NCI-H460 (cell line): ENCODE results near the gene FAXDC2. TPM values are rescaled to one million over a fixed set of nuclear protein-coding genes. Genes with fewer than 3 reads are reported as not detected.

Experiments
- DNase-seq: peaks from one replicate; pipeline ENCODE4 v3.0.0-alpha.2; 2016; ENCODE audit warnings: low read depth; ENCODE audit errors: extremely low read depth
- polyA plus RNA-seq: library from polyadenylated mRNA; depleted of rRNA; stranded (reverse); fragments of >200 nt; gene quantifications from 2 replicates; pipeline ENCODE4 v1.2.3, GENCODE V29; 2014; cell fraction: nucleus; rRNA removed
- total RNA-seq: library from RNA; depleted of rRNA; stranded (reverse); fragments of >200 nt; shearing (Covaris generic); gene quantifications from 2 replicates; pipeline ENCODE4 v1.2.3, GENCODE V29; 2014; rRNA removed

The FAXDC2 gene, protein sequence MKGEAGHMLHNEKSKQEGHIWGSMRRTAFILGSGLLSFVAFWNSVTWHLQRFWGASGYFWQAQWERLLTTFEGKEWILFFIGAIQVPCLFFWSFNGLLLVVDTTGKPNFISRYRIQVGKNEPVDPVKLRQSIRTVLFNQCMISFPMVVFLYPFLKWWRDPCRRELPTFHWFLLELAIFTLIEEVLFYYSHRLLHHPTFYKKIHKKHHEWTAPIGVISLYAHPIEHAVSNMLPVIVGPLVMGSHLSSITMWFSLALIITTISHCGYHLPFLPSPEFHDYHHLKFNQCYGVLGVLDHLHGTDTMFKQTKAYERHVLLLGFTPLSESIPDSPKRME
- total RNA-seq = not detected in 2 replicates
- not detected in 2 replicates for polyA plus RNA-seq

DNA sequence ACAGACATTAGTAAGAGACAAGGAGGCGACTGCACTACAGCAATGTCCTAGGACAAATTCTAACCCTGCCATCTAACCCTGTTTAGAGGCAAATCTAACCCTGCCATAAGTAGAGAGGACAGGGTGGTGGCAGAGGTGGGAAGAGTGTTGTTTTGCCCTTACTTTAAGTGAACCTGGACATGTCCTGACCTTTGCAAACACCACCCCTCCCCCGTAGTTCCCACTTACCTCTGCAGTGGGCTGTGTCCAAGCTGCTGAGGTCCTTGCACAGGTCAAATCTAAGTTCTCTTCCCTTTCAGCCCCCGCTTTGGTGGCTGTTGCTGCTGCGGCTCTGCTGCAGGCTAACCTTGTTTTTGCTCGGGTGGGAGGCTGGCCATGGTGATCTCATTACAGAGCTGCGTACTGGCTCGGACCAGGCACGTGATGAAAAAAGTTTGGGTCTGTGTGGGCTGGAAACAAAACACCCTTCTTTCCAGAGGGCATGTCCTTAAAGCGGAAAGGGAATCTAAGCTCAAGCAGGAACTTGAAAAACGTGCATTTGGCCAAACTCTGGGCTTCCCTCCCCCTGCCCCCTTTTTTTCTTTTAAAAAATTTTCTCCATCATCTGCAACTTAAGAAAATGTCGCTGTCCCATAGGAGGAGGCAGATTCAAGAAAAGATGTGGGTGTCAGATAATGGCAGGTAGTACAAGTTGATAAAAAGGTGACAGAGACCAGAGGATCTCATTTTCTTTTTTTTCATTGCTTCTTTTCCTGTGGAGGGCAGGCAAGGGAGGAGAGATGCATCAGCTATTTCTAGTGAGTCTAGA lies at the start of gene FAXDC2:
Gene FAXDC2 (minus strand): TSS at position 349 of the 808 bp plus-strand sequence. CDS start 12,425 bp downstream, outside the sequence.
- DNase-seq = no peak

DNA sequence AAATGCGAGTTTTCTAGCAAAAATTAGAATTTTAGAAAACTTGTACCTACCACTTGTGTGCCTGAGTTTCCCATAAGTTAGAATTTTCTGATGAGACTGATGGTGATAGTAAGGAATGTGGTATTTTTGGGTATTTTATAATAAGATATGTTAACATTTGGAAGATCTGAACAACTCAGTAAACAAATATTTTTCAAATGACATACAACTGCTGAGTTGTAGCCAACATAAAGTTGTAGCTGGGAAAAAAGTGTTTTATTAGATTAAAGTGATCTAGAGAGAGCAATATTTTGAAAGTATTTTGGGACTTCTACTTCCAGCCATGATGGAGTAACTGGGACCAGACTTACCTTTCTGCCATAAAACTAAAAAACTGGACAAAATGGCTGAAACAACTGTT lies 49.7 kb upstream of the FAXDC2 start:
- no peak for DNase-seq

DNA sequence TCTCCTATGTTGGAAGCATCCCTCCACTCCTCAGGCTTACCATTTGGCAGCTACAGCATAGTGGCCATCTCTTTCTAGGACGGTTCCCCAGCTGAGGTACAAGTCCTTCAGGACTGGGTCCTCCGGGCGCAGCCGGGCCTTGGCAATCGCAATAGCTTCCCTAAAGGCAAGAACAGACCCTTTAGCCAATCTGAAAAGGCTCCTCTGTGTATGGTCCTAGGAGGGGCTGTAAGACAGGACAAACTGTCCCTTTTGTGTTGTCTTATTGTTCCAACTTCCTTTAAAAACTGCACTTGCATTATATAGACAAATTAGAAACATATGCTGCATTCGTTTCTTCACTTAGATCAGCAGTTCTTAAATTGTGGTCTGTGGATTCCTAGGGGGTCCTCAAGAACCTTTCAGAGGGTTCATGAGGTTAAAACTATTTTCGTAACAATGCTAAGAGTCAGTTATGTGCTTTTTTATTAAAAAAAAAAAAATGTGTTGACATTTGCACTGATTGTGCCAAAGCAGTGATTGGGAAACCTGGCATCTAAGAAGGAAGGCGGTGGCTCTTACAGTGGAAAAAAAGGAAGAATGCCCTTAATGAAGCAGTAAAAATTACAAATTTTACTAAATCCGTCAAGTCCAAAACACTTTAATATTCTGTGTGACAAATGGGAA lies 48.9 kb upstream of the FAXDC2 start:
- DNase-seq = no peak

DNA sequence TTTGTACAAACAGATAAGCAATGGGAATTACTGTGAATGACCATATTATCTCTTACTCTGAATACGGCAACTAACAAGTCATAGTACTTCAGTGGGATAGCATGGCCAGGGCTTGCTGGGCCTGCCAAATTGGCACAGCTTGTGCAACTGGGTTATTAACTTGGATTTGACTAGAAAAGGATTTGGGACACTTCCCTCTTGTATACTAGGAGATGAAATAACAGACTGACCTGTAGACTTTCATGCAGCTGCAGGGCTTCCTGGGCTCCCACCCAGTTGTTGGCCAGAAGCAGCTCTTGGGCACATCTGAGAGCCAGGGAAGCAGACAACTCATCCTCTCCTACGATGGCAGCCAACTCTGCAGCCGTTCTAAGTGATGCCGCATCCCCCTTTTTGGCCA lies 47.8 kb upstream of the FAXDC2 start:
- no peak for DNase-seq

DNA sequence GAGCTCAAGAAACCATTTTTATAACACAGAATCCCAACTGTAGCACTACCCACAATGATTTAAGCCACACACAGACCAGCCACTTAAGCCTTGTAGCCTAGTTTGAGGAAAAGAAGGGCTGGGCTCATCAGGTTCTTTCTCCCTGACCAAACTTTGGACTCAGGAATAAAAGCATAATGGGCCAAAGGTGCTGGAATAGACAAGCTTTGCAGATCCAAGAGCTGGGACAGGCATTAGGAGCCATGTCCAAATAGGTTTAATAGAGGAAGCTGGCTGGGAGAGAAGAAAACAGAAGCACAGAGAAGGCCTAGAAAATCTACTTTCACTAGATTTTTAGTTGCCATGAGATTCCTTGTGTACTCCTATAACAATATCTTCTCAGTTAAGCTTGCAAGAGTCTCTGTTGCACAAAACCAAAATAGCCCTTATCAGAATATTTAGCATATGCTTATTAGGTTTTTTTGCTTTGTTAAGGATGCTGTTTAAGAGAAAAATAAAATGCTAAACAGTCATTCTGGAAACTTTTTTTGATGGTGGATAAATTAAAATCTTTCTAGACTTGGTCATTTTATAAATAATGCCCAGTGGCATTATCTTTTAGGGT lies 46.3 kb upstream of the FAXDC2 start:
- no peak for DNase-seq

DNA sequence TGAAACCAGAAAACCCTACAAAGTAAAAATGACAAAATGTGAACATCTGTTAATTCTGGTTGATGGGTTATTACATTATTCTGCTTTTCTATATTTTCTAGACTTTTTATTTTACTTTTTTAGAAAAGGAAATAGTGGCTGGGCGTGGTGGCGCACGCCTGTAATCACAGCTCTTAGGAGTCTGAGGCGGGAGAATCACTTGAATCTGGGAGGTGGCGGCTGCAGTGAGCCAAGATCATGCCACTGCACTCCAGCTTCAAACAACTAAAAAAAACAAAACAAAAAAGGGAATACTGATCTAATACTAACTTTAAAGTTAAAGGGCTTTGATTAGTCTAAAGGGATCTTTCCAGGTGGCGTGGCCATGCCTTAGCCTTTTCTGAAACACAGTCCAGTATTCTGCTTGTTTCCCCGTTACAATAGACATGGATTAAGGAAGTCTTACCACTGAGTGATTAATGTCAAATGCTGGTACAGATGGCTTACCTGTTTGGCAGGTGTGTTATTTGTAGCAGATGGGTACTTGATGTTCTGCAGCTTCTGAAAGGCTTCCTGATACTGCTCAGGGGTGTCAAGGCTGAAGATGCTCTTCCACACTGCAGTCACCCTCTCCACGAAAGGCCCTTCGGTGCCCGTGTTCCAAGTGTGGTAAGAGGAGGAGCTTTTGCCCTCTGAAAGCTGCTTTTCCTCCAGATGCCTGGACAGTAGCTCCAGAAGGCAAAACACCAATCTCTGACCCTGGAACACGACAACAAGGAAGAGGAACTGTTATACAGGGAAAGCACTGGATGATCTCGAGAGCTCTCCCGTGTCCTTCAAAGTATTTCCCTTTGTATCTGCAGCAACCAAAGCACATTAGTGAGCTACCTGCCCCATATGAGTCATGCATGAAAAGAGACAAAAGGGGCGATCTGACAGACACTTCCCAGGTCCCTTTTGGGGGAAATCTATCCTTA lies 45.5 kb upstream of the FAXDC2 start:
- no peak for DNase-seq

DNA sequence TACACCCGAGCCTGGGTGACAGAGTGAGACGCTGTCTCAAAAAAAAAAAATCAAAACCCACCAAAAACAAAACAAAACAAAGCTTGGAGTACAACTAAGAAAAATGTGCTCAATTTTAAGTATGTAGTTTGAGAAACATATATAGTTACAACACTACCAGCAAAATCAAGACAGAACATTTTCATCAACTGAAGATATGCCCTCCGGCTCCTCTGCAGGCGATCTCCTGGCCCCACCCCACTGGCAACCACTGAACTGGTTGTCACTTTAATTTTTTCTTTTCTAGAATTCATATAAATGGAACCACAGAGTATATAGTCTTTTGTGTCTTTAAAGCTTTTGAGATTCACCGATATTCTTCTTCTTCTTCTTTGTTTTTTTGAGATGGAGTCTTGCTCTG lies 43.0 kb upstream of the FAXDC2 start:
- no peak for DNase-seq

DNA sequence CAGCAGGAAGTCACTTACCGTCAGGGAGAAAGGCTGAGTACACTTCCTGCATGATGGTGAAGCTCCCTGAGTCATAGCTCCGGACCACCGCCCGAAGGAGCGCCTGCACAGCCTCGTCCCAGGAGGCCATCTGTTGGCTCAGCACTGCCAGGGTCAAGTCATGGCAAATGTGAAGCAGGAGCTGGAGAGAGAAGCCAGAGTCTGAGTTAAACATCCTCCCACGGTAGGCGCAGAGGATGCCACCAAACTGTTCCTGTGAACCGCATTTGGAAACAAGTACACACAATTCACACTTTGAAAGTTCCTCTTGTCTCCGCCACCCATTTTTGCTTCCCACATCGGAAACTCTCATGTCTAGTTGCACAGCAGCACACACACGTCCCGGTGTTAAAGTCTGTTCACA lies 42.0 kb upstream of the FAXDC2 start:
- no peak for DNase-seq

DNA sequence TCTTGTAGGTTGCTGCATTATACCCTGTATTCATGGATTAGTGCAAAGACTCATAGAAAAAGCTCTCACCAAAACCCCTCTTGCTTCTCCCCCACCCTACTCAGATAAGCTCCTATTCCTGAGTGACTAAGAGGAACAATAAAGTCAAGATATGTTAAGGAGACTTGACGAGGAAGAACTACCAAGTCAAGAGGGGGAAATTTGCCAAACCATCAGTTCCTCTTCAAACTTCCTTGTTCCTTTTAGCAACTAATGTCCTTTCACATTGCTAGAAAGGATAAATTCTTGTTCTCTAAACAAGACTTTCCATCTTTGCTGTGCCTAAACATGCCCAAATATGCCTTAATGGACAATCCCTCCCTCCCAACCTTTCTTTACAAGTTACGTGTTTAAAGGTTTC lies 35.0 kb upstream of the FAXDC2 start:
- no peak for DNase-seq

DNA sequence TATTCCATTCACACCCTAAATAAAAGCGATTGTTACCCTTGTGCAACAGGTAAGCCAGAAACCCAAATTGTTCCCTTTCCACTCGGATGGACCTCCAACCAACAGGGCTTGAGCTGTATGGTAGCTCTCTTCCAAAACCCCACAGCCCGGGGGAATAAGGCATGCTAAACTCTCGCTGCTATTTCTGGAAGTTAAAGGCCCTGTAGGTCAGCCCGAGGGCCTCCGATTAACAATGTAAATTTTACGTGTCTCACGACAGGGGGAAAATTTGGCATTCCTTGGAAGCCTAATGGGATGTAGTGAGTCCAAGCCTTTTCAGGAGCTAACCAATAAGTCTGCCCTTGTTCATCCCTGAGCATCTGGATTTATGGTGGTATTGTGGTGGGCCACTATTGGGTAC lies 34.0 kb upstream of the FAXDC2 start:
- DNase-seq = no peak

DNA sequence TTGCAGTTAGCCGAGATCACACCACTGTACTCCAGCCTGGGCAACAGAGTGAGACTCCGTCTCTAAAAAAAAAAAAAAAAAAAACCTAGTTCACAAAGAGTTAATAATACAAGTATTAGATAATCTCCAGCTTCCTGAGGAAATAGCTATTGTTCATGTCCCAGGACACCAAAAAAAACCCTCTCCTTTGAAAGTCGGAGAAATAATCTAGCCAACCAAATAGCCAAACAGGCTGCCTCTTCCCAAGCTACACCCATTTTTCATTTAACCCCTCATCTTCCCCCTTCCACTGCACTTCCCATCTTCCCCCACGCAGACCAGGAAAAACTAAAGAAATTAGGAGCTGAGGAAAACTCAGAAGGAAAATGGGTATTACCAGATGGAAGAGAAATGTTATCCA lies 31.6 kb upstream of the FAXDC2 start:
- DNase-seq = no peak

DNA sequence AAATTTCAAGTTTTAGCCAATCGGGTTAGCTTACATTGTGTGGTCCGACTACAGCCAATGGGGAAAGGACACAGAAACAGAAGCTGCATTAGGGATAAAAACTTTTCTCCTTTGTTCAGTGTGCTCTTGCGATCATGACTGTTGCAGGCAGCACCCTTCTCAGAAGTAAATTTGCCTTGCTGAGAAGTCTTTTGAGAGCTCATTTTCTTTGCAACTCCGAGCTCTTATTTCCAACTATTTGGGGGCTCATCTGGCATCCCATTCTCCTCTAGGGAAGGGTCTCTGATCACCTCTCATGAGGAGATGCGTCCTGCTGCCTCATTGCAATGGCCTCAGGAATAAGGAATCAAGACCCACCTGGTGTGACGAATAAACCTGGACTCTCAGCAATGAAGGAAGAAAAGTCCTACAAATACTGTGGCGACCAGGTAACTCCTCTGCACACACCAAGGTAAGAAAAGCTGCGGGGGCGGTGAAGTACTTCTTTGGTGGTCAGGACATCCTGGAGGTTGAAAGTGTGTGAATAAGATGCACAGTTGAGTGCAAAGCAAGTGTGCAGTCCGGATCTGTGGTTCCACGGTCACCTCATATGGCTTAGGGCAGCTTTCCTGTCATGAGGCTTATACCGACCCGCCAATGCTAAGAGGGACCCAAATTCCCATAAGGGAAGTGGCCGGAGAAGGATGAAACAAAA lies 28.4 kb upstream of the FAXDC2 start:
- DNase-seq = no peak

DNA sequence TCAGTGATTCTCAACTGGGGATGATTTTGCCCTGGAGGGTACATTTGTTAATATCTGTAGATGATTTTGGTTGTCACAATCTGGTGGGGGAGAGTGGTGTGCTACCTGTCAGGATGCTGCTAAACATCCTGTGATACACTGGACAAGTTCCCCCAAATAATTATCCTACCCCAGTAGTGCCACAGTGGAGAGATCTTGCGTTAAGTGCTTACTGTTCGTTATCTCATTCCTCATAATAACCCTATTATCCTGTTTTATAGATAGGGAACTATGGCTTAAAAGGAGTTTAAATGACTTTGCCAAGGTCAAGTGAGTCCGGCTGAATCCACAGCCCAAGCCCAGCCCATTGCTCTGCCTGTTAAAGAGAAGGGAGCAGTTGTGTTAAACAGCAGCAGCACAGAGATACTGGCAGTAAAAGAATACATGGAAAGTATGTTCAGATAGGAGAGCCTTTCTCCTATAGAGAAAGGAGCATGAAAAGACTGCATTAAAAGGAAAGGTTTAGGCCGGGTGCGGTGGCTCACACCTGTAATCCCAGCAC lies 23.5 kb upstream of the FAXDC2 start:
- DNase-seq = no peak

DNA sequence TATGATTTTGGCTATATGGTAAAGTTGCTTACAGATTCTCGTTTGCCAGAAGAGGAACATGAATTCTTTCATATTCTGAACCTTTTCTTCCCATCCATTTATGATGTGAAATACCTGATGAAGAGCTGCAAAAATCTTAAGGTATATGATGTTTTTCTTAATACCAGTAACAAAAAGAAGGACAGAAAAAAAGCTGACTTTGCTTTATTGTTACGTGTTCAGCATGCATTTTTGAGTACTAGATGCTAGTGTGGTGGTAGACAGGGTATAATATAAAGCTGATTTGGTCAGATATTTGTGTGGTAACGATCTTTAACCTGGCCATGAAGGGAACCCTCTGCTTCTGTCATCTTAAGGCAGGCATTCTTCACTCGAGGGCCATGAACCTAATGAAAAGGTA lies 21.3 kb upstream of the FAXDC2 start:
- DNase-seq = no peak

DNA sequence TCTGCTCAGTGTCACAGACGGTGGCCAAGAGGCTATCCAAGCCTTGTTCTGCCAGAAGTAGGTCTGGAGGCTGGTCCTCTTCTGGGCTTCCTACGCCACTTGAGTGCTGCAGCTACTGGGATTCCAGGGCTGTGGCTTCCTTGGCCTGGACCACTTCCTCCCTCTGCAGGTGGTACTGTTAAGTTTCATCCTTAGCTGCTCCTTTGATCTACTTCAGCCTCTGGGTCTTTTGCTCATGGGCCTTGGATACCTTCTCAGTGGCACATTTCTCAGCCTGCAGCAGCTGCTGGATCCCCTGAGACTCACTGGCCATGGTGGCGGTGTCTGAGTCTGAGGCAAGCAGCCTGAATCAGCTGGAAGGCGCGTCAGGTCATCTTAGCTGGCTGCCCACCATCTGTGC lies 18.3 kb upstream of the FAXDC2 start:
- no peak for DNase-seq

DNA sequence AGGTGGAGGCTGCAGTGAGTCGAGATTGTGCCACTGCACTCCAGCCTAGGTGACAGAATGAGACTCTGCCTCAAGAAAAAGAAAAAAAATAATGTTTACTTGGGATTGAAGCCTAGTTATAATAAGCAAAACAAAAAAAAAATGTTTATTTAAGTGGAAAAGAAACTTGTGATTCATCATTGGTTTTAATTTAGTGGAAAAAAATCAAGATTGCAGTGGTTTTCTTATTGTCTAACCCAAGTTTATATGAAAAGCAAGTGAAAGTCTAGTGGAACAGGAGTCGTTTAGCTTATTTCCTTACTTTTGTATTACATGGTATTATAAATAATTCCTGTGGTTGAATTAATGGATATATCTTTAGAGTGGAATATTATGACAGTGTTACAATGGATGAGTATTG lies 16.4 kb upstream of the FAXDC2 start:
- no peak for DNase-seq

DNA sequence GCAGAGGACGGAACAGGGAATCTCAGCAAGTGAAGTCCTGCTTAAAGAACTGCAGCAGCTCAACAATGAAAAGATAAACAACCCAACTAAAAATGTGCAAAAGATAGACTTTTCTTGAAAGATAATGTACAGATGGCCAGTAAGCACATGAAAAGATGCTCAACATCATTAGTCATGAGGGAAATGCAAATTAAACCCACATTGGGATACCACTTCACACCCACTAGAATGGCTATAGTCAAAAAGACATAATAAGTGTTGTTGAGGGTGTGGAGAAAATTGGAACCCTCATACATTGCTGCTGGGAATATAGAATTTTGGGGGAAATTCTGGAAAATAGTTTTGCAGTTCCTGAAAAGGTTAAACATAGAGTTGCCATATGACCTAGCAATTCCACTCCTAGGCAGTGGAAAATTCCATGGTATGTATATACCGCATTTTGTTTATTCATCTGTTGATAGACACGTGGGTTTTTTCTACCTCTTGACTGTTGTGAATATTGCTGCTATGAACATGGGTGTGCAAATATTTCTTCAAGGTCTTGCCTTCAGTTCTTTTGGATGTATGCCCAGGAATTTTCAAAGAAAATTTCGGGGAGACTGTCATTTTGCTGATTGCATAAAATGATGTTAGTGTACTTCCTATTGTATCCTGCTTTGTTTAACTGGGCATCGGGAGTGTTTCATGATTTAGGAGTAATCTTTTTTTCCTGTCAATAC lies 15.2 kb upstream of the FAXDC2 start:
- no peak for DNase-seq

DNA sequence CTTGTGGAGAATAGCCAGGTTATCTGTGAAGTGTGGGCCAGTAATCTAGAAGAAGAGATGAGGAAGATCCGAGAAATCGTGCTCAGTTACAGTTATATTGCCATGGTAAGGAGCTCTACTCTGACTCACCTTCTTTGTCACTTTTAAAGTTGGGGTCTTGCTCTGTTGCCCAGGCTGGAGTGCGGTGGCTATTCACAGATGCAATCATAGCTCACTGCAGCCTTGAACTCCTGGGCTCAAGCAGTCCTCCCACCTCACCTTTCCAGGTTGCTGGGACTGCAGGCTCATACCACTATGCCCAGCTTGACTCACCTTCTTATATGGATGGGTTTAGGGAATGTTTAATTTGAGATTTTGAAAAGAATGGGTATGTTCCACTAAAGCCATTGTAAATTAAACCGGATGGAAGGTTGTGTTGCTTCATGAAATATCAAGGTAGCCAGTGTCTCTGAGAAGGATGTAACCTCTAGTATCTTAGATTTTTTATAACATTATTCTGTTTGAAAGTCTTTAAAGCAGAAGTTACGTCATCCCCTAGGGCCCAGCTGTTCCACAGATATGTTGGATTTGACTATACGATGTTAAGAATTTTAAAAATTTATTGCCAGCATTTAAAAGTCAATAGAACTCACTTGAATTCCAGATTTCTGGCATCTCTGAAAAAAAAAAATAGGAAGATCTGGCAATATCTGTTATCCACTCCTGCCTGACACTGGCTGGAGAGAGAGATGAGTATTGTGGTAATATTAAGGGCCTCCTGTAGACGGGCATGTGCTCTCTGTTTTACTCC lies 13.1 kb upstream of the FAXDC2 start:
- no peak for DNase-seq
